DMS 273 treated with DMSO at 0.1 percent for 48 hours (cell line): Measurements from ENCODE around the gene PNPO.
A peak's percentile ranks its signal among the peaks of the same experiment; 100 is the strongest.
"Not testable (repeated sequence)": the region's sequence is repeated elsewhere in the genome, so short reads cannot be mapped to it uniquely, and the experiment has no call there.

Experiments used
- DNase-seq: peaks from one replicate; lab custom pipeline; 2025; lab: John Stamatoyannopoulos, UW

Gene PNPO

GRCh38 chr17:47918006-47918405 lies 23.4 kb upstream of the PNPO start:
- no peak for DNase-seq

DNA sequence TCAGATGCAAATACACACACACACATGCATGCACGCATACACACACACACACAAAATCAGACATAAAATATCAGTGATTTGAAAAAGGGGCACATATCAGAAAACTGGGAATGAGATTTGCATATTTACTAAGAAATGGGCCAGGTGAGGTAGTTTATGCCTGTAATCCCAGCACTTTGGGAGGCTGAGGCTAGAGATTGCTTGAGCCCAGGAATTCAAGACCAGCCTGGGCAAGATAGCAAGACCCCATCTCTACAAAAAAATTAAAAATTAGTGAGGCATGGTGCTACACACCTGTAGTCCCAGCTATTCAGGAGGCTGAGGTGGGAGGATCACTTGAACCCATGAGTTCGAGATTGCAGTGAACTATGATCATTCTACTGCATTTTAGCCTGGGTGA lies 22.4 kb upstream of the PNPO start:
- no peak for DNase-seq

GRCh38 chr17:47919889-47920288 lies 21.5 kb upstream of the PNPO start:
- not testable (repeated sequence) for DNase-seq

- DNase-seq, result no peak
Observed at GRCh38 chr17:47924785-47925677, 16.3 kb upstream of the PNPO start.

DNA sequence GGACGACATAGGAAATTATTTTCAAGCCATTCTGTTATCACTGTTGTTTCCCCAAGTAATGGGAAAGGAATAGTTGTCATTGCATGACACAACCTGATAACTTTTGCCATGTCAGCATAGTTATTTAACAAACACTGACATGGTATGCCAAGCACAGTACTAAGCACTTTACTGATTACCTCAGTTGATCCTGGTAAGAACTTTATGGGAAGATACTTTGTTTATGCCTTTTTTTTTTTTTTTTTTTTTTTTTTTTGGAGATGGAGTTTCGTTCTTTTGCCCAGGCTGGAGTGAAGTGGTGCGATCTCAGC lies 15.7 kb upstream of the PNPO start:
- DNase-seq, result no peak

GRCh38 chr17:47927821-47928400 lies 13.5 kb upstream of the PNPO start:
- DNase-seq, result no peak

- no peak for DNase-seq
Observed at GRCh38 chr17:47928415-47928814, 13.0 kb upstream of the PNPO start.

DNA sequence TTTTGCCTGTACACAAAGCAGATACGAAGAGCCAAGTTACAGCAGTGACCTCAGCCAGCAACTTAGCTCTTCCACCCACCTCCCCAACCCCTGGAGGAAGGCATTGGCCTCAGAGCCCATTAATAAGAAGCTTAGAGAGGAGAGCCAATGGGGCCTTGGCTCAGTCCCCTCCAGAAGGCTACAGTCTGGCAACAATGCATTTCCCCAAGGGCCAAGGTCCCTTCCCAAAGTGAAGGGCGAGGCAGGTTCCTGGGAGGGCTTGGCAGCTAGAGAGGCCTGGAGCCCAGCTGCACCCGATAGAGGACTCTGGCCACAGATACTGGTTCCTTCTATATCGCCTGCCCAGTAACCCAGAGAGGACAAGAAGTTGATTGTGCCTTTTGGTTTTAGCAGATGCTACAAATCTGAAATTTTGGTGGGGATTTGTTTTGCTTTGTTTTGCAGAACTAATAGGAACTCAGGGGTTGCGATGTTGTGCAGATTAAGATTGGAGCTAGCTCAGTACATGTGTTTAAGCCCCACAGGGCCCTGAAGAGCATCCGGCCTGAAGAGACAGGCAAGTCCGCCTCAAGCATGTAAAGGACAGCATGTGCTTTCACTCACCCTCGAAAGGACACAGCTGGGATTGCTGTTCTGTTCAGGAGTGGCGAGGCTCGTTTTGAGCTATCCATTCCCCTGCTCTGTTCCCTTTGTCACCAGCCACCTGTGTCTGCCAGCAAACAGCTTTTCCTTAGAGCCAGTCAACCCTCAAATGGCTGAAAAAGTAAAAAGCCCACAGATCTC lies 12.0 kb upstream of the PNPO start:
- no peak for DNase-seq

DNA sequence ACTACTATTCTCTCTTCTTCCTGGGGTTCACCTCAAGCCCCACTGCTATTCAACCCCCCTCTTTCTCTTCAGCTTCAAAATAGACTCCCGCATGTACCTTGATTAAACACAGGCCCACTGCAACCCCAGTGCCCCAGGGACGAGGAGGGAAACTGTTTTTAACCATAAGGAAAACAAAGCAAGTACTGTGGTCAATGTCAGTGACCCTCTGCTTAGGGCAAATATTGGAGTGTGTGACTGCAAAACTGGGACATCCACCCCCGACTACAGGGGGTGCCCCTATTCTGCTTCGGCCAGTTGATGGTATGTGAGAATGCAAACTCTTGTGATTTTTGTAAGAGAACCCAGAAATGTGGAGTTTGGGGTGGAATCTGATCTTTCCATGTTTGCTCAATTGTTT lies 9.5 kb upstream of the PNPO start:
- no peak for DNase-seq

DNA sequence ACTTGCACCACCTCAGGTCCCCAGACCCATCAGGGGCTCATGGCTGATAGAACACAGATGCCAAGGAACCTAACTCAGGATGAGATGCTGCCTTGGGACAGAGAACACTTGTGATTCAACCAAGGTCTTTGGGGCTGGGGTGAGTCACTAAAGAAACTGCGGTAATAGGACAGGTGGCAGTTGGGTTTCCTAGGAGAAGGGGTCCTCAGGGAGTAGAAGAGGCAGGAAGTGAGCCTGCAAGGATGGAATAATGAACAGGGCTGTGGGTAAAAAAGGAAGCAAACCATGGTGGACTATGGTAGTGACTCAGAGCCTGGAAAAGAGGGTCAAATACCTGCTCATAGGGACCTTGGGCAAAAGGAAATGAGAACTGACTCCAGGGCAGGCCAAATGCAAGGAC lies 6.5 kb upstream of the PNPO start:
- no peak for DNase-seq

- not testable (repeated sequence) for DNase-seq
Observed at GRCh38 chr17:47935468-47935867, 5.9 kb upstream of the PNPO start.

DNA sequence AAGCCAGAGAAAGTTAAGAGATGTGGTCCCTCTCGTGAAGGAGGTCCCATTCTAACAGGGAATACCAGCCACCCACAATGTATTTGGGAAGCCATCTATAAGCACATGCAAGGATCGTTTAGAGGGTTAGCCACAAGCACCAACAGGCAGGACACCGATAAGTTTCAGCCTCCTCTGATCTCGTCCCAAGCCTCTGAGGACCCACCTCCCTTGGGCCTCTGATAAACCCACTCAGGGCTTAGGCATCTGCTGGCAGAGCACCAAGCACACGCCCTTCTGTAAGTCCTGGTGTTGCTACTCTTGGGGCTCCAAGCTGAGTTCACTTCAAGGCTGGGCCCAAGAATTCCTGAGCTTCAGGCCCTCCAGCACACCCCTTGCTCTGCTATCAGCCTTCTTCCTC lies 5.4 kb upstream of the PNPO start:
- DNase-seq, result no peak

GRCh38 chr17:47937941-47938340 lies 3.4 kb upstream of the PNPO start:
- DNase-seq, result no peak

DNA sequence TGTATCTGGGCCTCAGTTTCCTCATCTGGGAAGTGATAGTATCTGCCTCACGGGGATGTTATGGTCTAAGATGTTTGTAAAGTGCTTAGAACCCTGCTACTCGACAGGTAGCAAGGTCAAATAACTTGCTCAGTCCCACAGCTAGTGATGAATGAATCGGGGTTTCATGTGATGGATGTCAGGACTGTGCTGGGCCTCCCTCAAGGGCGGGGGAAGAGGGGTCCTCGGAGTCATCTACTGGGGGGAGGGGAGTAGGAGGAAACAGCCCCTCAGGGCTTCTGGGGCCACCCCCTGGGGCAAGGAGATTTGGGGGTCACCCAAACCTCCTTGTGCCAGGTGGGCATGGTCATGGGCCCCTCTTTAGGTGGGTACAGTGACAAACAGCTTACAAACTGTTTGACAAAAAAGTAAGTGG lies 732 bp downstream of the PNPO start:
- no peak for DNase-seq

DNA sequence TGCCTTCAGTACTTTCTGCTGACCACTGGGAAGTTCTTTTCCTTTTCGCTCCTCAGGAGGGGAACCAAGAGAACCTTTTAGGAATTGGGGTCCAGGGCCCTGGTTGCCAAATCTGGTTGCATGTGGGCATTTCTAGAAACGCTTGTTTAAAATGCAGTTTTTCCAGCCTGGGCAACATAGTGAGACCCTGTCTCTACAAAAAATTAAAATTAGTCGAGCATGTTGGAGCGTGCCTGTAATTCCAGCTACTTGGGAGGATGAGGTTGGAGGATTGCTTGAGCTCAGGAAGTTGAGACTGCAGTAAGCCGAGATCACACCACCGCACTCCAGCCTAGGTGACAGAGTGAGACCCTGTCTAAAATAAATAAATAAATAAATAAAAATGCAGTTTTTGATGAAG lies 1.2 kb downstream of the PNPO start:
- DNase-seq, result no peak

DNA sequence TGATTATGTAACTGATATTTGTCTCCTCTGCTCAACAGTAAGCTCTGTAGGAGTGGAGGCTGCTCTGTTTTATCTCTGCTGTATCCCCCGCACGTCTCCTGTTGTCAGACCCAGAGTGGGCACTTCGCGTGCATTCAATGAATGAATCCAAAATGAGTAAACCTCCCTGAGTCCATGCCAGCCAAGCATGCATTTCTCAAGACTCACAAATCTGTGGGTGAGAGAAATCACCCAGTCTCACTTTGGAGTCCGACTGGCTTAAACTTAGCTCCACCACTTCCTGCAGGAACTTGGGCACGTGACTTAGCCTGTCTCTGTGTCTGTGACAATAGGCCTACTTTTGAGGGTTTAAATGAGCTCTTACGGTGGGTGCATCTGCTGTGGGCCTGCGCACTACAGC lies 3.7 kb downstream of the PNPO start:
- no peak for DNase-seq

DNA sequence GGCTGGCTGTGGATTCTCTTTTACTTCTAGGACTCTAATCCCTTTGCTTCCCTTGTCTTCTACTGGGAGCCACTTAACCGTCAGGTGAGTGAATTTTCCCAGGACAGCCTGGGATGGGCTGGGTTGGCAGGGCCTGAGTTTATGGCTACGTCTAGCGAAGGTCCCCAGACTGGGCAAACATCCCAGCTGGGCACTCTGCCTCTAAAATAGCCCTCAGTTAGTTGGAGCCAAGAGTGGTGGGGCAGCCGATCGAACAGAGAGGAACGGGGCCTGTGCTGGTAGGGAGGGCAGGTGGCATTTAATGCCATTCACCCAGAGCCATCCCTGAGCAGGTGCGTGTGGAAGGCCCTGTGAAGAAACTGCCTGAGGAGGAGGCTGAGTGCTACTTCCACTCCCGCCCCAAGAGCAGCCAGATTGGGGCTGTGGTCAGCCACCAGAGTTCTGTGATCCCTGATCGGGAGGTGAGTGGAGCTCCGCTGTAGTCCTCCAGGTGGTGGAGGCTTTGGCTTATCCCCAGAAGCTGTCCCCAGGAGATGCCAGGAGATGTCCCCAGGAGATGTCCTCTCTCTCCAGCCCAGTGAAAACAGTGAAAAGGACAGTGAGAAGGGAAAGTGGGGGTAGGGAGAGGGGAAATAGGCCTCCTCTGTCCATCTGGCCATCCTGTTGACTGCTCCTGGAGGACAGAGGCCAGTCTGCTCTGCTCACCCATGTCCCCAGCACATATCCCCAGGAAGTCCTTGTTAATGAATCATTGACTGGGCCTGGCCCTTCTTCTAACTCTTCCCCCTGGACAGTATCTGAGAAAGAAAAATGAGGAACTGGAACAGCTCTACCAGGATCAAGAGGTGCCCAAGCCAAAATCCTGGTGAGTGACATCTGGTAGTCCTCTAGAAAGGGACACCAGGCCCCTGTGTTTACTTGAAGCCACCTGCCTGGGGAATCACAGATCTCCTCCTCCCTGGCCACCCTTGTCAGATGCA lies 4.4 kb downstream of the PNPO start:
- no peak for DNase-seq

GRCh38 chr17:47946516-47946915 lies 5.1 kb downstream of the PNPO start:
- DNase-seq, result no peak

GRCh38 chr17:47946929-47947397 lies 5.6 kb downstream of the PNPO start:
- peak; percentile 68 for DNase-seq

DNA sequence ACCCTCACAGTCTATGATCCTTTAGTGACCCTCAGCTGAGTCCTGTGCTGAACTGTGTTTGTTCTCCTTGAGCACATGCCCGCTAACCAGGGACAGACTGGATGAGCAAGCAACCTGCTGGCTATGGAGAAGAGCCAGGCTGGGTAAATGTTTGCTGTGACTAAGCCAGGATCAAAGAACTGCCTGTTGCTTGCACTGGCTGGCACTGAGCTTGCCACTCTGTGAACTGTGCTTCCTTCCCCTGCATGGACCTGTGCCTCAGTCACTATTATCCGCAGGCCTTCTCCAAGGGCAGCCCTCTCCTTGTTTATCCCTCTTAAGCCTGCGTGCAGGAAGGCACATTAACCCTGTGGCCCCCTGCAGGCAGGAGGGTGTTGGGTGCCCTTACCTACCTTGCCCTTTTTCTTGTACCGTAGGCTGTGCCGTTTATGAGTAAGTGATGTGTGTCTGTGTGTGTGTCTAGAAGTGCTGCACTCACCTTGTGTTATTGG lies 7.4 kb downstream of the PNPO start:
- no peak for DNase-seq

DNA sequence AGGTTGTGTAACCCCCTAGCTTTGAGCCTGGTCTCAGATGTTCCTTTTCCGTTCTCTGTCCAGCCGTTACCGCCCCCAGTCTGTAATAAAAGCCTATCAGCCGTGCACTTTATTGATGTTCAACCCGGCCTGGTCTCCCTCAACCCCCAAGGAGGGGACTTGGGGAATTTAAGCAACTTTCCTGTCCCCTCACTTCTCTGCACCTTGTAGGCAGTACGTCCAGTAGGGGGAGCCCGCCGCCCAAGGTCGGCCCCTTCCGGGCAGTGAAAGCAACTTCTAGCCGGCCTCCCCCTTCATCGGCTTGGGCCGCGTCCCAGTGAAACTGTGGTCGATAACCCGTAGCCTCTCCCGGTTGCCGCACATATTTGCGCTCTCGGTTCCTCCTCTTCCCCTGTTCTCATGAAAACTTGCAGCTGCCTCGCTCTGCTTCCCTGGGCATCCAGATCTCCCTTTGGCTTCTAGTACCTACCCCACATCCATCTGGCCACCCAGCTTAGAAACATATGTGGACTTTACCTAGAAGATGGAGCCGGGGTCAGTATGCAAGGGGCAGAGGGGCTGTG lies 7.9 kb downstream of the PNPO start:
- peak; percentile 17 for DNase-seq
